Ovary (tissue), 3 donors: ENCODE data around the gene IFFO2.

ENCODE experiments used
- EP300 ChIP-seq: sonication (generic); formaldehyde crosslinking; IDR thresholded peaks from one replicate; pipeline ENCODE4 v1.6.1; 2017; ENCODE audit warnings: antibody characterized with exemption
- TF ChIP-seq, protein P1 (sequence below), 3 donors: fragments of 450-650 bp in 2 of 3; fragments of 200-600 bp in 1 of 3; IDR thresholded peaks; one replicate each; pipeline versions ENCODE4 v1.5.1 to v1.8.0; 2016 to 2022; ENCODE audit warnings: antibody characterized with exemption in 3 of 3, mild to moderate bottlenecking in 1 of 3
- donor health status: DM: no; HTN: no; CAD: no.

DNA sequence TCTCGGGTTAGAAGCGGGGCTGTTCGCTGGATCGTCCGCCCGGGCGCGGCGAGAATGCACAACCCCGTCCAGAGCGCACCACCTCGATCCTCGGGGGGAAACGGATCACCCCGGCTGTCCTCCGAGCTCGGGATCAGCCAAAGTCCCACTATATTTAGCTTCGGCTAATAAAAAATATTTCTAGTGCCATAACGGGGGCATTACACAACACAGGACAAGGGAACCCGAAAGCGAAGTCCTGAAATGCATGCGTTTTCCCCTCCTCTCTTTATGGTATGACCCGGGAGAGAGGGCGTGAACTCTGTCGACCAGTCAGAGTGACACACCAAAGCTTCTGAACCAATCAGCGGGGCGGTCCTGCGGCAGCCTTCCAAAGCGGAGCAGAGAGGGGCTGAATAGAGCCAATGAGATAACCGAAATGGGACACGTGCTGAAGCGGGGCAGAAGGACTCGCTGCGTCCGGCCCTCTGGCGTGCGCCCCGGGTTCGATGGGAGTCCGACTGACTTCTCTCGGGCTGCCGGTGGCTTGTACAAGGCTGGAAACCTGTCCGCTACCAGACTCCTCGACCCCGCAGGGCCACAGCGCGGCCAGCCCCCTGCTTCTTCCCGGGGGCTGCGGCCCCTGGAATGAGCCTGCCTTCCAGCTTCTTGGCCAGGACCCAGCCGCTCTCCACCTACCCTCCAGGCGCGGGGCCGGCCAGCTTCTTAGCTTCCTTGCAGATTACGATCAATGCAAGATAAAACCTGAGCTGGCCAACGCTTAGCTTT is 53.8 kb downstream of the IFFO2 start, which contains the start of gene ALDH4A1:
- no peak for TF ChIP-seq EP300
- TF ChIP-seq, protein P1, sequence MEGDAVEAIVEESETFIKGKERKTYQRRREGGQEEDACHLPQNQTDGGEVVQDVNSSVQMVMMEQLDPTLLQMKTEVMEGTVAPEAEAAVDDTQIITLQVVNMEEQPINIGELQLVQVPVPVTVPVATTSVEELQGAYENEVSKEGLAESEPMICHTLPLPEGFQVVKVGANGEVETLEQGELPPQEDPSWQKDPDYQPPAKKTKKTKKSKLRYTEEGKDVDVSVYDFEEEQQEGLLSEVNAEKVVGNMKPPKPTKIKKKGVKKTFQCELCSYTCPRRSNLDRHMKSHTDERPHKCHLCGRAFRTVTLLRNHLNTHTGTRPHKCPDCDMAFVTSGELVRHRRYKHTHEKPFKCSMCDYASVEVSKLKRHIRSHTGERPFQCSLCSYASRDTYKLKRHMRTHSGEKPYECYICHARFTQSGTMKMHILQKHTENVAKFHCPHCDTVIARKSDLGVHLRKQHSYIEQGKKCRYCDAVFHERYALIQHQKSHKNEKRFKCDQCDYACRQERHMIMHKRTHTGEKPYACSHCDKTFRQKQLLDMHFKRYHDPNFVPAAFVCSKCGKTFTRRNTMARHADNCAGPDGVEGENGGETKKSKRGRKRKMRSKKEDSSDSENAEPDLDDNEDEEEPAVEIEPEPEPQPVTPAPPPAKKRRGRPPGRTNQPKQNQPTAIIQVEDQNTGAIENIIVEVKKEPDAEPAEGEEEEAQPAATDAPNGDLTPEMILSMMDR (IDR thresholded peaks at IDR 0.05) = peak in 1 of 3 donors; percentile 8
